Stimulated activated CD4-positive, alpha-beta T cell treated with anti-CD3 and anti-CD28 coated beads, Interleukin-4, amount 100 ng/mL, for 24 hours (primary cell): ENCODE results near the gene DNASE1L3.
"Not testable (repeated sequence)": the region's sequence is repeated elsewhere in the genome, so short reads cannot be mapped to it uniquely, and the experiment has no call there.

Experiments used
- DNase-seq: peaks from one replicate; pipeline ENCODE4 v3.0.0-alpha.2; 2020

Gene DNASE1L3

GRCh38 chr3:58235970-58236369 is 25.2 kb upstream of the DNASE1L3 start:
- DNase-seq = no peak

DNA sequence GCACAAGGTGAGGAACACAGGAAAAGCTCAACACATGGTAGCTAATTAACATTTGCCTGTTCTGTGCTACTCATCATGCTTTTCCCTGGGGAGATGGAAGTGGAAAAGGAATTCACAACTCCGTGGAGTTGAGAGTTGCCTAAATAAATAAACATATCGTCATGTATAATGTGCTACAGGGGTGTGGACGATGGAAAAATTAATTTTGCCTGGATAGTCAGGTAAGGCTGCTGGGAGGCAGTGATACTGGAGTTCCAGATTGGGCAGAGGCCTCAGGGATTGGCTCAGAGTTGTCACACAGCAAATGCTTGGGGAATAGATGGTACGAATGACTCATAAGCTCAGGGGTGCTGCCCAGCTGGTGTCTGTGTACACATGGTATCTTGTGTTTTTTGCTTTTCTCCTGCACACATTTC is 23.8 kb upstream of the DNASE1L3 start:
- DNase-seq = no peak

GRCh38 chr3:58231666-58232065 is 20.9 kb upstream of the DNASE1L3 start:
- no peak for DNase-seq

DNA sequence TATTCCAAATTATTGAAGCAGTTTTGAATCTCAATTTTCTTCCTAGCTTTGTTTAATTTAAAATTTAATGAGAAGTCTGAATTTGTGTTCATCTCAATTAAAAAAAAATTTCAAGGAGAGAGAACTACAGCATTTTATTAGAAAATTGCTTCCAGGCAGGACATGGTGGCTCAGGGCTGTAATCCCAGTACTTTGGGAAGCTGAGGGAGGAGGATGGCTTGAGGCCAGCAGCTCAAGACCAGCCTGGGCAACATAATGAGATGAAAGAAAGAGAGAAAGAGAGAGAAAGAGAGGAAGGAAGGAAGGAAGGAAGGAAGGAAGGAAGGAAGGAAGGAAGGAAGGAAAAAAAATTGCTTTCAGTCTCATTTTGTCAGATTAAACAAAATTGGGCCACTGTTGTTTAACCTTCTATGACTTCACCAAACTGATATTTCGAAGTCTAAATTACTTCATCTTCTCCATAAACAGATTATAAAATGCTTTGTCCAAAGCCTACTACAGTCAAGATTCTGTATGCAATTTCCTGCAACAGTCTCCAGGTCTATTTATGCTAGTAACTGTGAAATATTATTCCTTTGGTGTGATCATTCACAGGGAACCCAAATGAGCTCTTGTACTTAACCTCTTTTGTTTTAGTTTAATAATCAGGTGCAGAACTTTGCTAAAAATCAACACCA is 20.2 kb upstream of the DNASE1L3 start:
- no peak for DNase-seq

DNA sequence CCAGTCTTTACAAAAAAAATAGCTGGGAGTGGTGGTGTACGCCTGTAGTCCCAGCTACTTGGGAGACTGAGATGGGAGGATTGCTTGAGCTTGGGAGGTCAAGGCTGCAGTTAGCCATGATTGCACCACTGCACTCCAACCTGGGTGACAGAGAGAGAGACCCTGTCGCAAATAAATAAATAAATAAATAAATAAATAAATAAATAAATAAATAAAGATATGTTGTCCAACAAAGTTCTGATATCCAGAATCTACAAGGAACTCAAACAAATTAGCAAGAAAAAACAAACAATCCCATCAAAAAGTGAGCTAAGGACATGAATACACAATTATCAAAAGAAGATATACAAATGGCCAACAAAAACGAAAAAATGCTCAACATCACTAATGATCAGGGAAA is 17.2 kb upstream of the DNASE1L3 start:
- not testable (repeated sequence) for DNase-seq

DNA sequence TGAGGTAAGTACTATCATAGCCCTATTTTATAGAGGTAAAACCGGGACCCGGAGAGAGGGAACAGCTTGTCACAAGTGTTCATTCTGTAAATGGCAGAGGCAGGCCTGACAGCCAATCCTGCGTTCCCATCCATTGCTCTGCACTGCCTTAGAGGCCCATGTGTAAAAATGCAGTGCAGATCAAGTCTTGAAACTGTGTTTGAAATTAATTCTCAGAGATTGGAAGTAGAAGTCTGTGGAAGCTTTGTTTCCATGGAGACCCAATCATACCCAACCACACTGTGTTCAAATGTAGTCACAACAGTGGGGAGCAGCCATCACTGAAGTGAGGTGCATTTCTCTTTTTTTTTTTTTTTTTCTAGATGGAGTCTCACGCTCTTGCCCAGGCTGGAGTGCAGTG is 13.1 kb upstream of the DNASE1L3 start:
- DNase-seq = no peak

GRCh38 chr3:58222161-58222724 is 11.5 kb upstream of the DNASE1L3 start:
- no peak for DNase-seq

- no peak for DNase-seq
These were observed 8.1 kb upstream of the DNASE1L3 start for GRCh38 chr3:58218904-58219303.

- peak; percentile 59 for DNase-seq
These were observed 6.5 kb upstream of the DNASE1L3 start for GRCh38 chr3:58217209-58217811.

- no peak for DNase-seq
These were observed 5.9 kb upstream of the DNASE1L3 start for GRCh38 chr3:58216496-58217195.

DNA sequence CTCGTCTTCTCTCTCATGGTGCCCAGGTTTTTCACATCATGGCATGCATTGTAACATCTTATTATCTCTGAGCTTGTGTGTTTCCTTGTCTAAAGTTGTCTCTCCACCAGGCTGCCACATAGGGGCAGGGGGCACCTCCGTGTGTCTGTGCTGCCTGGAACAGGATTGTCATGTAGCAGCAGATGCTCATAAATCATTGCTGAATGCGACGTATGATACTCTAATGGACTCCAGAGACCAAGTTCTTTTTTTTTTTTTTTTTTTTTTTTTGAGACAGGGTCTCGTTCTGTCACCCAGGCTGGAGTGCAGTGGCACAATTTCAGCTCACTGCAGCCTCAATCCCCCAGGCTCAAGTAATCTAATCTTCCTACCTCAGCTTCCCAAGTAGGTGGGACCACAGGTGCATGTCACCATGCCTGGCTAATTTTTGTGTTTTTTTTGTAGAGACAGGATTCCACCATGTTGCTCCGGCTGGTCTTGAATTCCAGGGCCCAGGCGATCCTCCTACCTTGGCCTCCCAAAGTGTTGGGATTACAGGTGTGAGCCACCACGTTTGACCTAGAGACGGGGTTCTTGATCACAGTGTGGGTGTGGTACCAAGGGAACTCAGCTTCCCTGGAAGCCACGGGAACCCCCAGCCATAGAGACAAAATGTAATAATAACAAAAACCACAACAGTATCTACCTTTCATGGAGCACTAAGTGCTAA is 4.7 kb upstream of the DNASE1L3 start:
- DNase-seq = no peak

DNA sequence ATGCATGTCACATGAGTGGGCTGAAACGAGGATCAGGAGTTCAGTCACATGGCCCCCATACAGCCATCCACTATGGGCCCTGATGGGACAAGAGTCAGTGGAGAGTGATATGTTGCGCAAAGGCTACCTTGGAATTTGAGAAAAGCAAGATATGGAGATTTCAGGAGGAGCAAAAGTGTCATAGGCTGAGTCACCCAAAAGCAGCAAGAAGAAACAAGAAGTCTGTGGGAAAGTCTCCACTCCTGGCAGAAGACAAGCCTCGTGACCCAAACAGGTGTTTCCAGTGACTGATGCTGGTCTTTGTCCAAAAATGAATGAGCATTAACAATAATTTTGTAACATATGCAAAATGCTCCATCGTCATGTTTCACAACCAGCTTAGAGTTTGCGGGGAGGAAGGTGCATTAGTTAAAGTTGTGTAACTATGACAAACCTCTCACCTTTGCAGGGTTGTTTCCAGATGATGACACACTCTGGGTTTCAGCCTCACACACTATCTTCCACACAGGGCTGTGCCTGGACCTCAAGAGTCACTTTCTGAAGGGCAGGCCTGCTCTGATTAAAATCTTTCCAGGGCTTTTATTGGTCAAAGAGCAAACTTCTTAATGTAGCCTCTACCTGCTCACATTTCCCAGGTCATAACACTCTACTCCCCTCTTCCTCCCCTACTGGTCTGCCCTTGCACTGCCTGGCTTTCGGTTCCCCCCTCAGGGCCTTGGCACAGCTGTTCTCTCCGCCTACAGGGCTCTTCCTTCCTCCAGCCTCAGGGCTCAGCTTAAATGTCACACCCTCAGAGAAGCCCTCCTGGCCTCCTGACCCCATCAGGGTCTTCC is 3.9 kb upstream of the DNASE1L3 start:
- peak; percentile 45 for DNase-seq

GRCh38 chr3:58209933-58210332 is 839 bp downstream of the DNASE1L3 start:
- DNase-seq = no peak

DNA sequence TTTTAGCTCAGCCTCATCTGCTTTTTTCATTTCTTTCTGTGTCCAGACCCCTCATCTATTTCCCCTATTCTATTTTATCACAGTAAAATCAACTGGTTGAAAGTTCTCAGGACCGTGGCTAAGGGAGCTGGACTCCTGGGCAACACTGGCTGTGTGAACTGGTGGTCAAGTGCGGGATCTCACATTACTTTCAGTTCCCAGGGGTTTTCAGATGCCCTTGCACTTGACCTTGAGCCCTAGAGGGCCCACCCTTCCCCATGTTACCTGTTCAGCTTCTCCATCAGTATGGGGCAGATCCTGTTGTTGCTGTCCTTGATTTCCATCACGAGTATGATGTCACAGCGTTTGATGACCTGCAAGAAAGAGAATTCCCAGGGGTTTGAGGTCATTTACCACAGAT is 2.8 kb downstream of the DNASE1L3 start:
- no peak for DNase-seq

GRCh38 chr3:58206406-58207011 is 4.3 kb downstream of the DNASE1L3 start:
- DNase-seq = peak; percentile 17

- no peak for DNase-seq
These were observed 4.8 kb downstream of the DNASE1L3 start for GRCh38 chr3:58205981-58206380.

DNA sequence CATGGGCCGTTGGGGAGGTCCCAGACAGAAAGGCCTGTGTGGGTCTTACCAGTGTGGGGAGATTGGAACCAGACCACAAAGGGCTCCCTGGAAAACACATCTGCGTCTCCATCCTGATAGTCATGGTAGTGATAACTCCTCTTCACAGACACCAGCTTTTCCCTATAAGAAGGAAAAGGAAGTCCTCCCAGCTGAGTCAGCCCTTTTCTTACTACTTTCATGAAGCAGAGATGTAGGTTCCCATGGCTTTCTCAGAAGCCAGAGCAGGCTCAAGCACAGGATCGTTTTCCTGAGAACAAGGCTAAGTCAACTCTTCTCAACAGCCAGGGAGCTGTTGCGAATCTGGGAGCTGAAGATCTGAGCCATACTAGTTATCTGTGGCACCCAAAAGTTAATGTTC is 6.1 kb downstream of the DNASE1L3 start:
- DNase-seq = no peak

GRCh38 chr3:58203541-58203940 is 7.2 kb downstream of the DNASE1L3 start:
- DNase-seq = no peak

DNA sequence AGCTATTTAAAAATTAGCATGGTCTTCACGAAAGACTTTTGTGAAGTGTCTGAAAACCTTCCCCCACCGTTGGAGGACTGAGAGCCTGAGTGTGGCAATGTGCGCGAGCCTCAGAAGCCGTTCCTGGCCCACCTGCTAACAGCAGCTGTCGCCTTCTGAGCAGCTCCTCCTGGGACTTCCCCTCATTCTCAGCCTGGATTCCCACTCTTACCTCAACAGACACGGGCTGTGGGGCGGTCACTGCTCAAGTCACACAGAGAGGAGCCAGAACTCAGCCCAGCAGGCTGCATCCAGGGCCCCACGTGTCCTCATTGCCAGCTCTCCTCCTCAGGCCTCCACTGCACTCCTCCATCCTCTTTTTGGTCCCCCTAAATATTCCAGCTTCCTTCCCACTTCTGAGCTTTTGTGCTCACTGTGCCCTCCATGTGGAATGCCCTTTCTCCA is 7.8 kb downstream of the DNASE1L3 start:
- no peak for DNase-seq

GRCh38 chr3:58201451-58201850 is 9.3 kb downstream of the DNASE1L3 start:
- DNase-seq = not testable (repeated sequence)

DNA sequence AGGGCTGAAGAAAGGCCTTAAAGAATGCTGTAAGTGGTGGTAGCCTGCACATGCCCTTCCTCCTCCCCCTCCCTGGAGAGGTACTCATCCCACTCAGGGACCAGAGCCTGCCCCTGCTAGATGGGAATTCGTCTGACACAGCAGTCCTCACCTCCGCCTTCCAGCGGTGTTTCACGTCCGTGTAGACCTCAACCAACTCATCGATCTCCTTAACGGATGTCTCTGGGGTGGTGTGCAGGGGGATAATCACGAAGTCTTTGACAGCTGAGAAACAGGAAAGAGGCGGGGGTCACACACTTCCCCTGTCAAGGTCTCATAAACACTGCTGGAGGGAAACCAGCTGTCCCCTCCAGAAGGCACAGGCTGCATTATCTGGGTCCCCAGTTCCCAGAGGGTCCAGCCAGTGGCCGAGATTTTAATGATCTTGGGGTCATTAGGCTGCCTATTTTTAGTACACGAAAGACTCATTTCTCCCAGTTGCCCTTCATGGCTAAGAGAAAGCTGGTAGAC is 9.9 kb downstream of the DNASE1L3 start:
- DNase-seq = no peak
